HG02759 (cell line): ENCODE results near the gene FOXR1.
"Not testable (repeated sequence)": the region's sequence is repeated elsewhere in the genome, so short reads cannot be mapped to it uniquely, and the experiment has no call there.

Experiments used
- ATAC-seq: cut with Tn5 transposase; IDR thresholded peaks from one replicate; pipeline ENCODE4 v1.9.1; 2021; ENCODE audit warnings: mild to moderate bottlenecking, moderate library complexity; ENCODE audit not compliant: unreplicated experiment

The FOXR1 gene

DNA sequence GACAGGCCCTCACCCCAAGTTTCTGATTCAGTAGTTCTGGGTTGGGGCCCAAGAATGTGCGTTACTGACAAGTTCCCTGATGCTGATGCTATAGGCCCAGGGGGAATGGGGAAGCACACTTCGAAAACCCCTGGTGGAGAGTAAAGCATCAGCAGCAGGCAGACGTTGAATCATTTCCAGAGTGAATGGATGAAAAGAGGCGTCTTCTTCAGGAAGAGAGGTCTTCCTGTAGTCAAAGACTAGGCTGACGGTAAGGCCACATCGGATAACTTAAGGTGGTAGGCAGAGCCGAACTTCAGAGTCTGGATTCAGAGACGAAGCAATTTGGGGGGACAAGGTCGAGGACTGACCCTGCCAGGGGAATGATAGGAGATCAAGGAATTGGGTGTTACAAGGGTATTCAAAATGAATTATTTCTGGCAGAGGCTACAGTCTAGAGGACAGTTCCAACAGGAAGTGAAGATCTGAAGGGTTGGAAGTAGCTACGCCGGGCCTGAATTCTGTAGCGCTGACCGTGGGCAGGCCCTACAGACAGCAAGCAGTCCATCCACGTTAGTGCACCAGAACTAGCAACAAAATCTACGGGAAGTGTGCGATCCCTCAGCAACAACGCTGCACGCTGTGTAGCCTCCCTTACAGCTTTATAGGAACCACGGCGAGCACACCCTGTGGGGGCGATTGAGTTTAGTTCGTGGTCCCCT lies 25.5 kb downstream of the FOXR1 start:
- ATAC-seq = peak; percentile 14

- peak; percentile 94 for ATAC-seq
Observed at GRCh38 chr11:118997627-118998387, 26.2 kb downstream of the FOXR1 start, which contains the start of gene CENATAC. TSS of gene CENATAC (plus strand) at chr11:118998138. CDS start at chr11:118998198, 60 bp downstream.

DNA sequence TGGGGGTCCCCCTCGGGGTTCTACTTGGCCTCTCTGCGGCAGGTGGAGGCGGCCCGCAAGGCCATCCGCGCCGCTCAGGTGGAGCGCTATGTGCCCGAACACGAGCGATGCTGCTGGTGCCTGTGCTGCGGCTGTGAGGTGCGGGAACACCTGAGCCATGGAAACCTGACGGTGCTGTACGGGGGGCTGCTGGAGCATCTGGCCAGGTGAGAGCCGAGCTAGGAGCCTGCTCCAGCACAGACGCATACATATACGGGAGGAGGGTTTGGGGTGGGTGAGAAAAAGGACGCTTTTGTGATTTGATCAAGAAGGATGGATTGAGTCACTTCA lies 26.8 kb downstream of the FOXR1 start:
- ATAC-seq = peak; percentile 15

DNA sequence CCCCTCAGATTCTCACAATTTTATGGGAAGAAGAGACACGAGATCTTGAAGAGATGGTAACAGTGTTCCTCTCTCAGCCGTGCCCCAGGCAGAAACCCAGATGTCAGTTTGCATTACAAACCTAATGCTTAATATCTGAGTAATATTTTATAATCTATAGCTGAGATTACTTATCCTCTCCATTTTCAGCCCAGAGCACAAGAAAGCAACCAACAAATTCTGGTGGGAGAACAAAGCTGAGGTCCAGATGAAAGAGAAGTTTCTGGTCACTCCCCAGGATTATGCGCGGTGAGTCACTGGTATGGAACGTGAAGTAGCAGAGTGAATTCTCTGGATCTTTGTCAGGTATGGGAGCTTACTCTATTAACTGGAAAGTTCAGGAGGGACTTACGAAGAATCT lies 27.3 kb downstream of the FOXR1 start:
- no peak for ATAC-seq

DNA sequence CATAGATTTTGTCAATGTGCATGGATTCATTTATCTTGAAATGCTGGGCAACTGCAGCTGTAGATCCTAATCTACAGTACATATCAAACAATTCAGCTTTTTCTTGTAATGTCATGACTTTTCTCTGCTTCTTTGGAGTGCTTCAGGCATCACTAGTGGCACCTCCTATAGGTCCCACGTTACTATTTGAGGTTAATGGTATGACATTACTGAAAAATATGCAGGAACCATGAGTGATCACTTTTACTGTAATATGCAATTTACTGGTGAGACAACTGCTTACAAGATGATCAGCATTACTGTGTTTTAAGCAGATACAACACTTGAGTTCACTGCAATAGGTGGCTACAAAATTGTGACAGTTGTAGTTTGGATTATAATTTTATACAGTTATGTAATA lies 29.3 kb downstream of the FOXR1 start:
- no peak for ATAC-seq

DNA sequence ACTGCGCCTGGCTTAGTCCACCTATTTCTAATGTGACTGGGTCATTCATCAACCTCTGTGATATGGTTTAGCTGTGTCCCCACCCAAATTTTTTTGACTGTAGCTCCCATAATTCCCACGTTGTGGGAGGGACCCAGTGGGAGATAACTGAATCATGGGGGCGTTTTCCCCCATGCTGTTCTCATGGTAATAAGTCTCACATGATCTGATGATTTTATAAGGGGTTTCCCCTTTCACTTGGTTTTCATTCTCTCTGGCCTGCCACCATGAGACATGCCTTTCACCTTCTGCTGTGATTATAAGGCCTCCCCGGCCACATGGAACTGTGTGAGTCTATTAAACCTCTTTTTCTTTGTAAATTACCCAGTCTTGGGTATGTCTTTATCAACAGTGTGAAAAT lies 35.1 kb downstream of the FOXR1 start:
- no peak for ATAC-seq

GRCh38 chr11:119011476-119012053 lies 40.0 kb downstream of the FOXR1 start:
- no peak for ATAC-seq

DNA sequence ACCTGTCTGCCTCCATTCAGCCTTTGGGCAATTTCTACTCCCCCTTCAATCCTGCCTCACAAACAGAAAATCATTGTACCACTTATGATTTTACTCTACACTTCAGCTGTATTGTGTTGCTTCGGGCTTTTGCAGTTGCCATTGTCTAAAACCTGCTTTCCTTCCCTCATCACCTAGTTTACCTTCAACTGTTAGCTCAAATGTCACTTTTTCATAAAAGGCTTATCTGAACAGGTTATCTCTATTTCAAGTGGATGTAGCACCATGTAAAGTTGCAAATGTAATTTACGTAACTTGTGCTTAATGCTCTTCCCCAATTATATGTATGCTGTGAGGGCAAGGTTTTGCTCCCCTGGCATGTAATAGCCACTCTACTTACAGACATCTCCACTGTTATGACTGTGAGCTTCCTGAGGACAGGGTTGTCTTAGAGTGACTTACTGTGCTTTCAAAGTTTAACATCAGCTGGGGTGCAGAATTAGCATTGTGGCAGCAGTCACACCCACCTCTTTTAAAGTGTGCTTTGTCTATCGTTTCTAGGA lies 41.1 kb downstream of the FOXR1 start:
- no peak for ATAC-seq

- no peak for ATAC-seq
Observed at GRCh38 chr11:119014209-119014924, 42.8 kb downstream of the FOXR1 start.

DNA sequence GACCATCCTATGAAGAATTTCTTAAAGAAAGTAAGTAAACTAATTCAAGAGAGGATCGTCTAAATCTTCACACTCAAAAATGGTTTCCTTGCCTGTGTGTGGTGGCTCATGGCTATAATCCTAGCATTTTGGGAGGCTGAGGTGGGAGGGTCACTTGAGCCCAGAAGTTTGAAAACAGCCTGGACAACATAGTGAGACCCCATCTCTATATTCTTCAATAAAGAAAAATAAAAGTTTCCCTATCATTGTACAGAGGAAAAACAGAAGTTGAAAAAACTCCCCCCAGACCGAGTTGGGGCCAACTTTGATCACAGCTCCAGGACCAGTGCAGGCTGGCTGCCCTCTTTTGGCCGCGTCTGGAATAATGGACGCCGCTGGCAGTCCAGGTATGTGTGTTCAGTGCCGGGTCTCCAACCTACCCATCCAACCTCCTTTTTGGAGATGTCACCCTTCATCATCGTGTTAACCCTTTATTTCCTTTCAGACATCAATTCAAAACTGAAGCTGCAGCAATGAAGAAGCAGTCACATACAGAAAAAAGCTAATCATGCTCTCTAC lies 43.6 kb downstream of the FOXR1 start:
- ATAC-seq = no peak

GRCh38 chr11:119016216-119017009 lies 44.9 kb downstream of the FOXR1 start:
- no peak for ATAC-seq

DNA sequence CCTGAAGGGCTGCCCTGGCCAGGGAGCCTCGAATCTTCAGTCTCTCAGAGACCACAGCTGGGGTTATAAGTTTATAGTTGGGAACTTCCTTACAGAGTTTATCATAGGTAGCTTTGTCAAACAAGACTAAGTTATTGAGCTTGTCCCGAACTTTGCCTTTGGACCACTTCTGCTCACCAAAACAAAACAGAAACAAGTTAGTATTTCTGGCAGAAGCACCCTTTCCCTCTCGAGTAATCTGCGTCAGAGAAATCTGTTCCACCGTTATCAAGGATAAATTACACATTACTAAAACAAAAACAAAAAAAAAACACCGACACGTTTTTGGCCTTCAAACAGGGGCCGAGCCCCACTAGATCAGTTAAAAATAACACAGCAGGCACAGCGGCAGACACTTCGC lies 45.8 kb downstream of the FOXR1 start:
- not testable (repeated sequence) for ATAC-seq

DNA sequence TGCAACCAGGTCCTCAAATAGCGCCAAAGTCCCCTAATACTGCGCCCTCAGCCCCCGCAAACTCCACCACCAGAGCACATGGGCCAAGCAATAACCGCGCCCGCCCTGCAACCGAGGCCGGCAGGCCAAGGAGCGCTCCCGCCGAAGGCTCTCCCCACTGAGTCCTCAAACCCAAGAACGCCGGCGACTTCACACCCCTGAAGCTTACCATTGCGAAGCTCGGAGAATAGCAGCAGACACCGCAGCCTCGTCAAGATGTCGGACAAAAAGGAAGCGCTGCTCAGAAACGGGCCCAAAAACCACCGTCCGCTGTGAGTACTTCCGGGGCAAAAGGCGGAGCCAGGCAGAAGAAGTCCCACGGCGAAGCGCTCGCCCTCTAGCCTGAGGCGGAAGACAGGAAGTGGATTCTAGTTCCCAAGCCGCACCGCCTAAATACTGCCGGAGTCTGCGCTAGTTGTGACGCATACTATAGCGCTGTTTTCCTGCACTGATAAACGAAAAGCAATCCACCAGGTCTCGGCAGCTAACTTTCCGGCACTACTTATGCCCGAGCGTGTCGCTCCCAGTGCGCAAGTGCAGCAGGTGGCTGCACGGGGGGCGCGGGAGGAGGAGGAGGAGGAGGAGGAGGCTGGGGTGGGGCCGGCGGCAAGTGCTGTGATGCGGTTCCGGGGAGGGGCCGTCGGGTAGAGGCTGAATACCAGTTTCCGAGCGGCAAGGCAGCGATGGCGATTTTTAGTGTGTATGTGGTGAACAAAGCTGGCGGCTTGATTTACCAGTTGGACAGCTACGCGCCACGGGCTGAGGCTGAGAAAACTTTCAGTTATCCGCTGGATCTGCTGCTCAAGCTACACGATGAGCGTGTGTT lies 46.7 kb downstream of the FOXR1 start, which contains the start of the genes RPS25 and TRAPPC4:
RPS25 (minus strand) TSS at position 270 of the 865 bp plus-strand sequence; CDS start at position 211, 59 bp downstream.
TRAPPC4 (plus strand) TSS at position 693 of the 865 bp plus-strand sequence; CDS start at position 723, 30 bp downstream.
- ATAC-seq = peak; percentile 90

GRCh38 chr11:119019996-119020395 lies 48.4 kb downstream of the FOXR1 start:
- ATAC-seq = no peak

GRCh38 chr11:119021631-119022030 lies 50.1 kb downstream of the FOXR1 start:
- no peak for ATAC-seq

GRCh38 chr11:119023741-119024140 lies 52.2 kb downstream of the FOXR1 start:
- no peak for ATAC-seq

GRCh38 chr11:119024430-119025098 lies 53.0 kb downstream of the FOXR1 start:
- no peak for ATAC-seq

DNA sequence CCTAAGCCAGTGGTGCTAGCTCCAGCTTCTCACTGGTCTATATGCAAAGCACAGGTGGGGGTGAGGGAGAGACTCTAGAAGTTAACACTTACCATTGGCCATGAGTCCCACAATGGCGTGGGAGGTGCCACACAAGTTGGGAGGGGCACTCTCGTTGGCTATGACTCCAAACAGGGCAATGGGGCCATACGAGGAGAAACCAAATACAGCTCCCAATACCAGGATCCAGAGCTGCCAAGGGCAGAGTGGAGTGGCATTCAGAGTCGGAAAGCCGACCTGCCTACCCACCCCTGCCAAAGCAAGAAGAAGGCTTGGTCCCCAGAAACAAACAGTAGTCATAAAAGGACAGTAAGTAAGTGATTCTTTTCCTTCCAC lies 53.5 kb downstream of the FOXR1 start:
- ATAC-seq = no peak
